Measurements from ENCODE around the gene KLK10.
"Not testable (repeated sequence)": the region's sequence is repeated elsewhere in the genome, so short reads cannot be mapped to it uniquely, and the experiment has no call there.

The KLK10 gene

GRCh38 chr19:50979758-50980157 lies 39.8 kb downstream of the KLK10 start:
- no peak for TF ChIP-seq CTCF (conservative IDR thresholded peaks at IDR 0.05; ENCODE audit: low read depth, low read length)
- H3K4me3 ChIP-seq (ENCODE audit: low read length), result no peak overlapping the region
- DNase-seq (ENCODE audit: low read depth), result no peak

GRCh38 chr19:50978772-50979390 lies 40.6 kb downstream of the KLK10 start:
- no peak for DNase-seq (ENCODE audit: low read depth)
- TF ChIP-seq CTCF (conservative IDR thresholded peaks at IDR 0.05; ENCODE audit: low read depth, low read length), result no peak
- no peak overlapping the region for H3K4me3 ChIP-seq (ENCODE audit: low read length)

GRCh38 chr19:50977626-50978025 lies 41.9 kb downstream of the KLK10 start:
- no peak overlapping the region for H3K4me3 ChIP-seq (ENCODE audit: low read length)
- no peak for DNase-seq (ENCODE audit: low read depth)
- TF ChIP-seq CTCF (conservative IDR thresholded peaks at IDR 0.05; ENCODE audit: low read depth, low read length), result no peak

- no peak for DNase-seq (ENCODE audit: low read depth)
- H3K4me3 ChIP-seq (ENCODE audit: low read length), result no peak overlapping the region
- TF ChIP-seq CTCF (conservative IDR thresholded peaks at IDR 0.05; ENCODE audit: low read depth, low read length), result no peak
These were observed 43.7 kb downstream of the KLK10 start for GRCh38 chr19:50975766-50976165.

GRCh38 chr19:50974702-50975556 lies 44.6 kb downstream of the KLK10 start:
- no peak for DNase-seq (ENCODE audit: low read depth)
- H3K4me3 ChIP-seq (ENCODE audit: low read length), result no peak overlapping the region
- no peak for TF ChIP-seq CTCF (conservative IDR thresholded peaks at IDR 0.05; ENCODE audit: low read depth, low read length)

- no peak for TF ChIP-seq CTCF (conservative IDR thresholded peaks at IDR 0.05; ENCODE audit: low read depth, low read length)
- H3K4me3 ChIP-seq (ENCODE audit: low read length), result no peak overlapping the region
- no peak for DNase-seq (ENCODE audit: low read depth)
These were observed 46.6 kb downstream of the KLK10 start for GRCh38 chr19:50972795-50973376.

GRCh38 chr19:50969810-50970209 lies 49.7 kb downstream of the KLK10 start:
- H3K4me3 ChIP-seq (ENCODE audit: low read length); DNase-seq (ENCODE audit: low read depth): not testable (repeated sequence)

Measured in retinal pigment epithelial cell (primary cell).